Right kidney (tissue), 1 donor: ENCODE results near the gene TENM3.

ENCODE experiments used
- DNase-seq: peaks from one replicate; pipeline ENCODE4 v3.0.0-alpha.2; 2016

The TENM3 gene

DNA sequence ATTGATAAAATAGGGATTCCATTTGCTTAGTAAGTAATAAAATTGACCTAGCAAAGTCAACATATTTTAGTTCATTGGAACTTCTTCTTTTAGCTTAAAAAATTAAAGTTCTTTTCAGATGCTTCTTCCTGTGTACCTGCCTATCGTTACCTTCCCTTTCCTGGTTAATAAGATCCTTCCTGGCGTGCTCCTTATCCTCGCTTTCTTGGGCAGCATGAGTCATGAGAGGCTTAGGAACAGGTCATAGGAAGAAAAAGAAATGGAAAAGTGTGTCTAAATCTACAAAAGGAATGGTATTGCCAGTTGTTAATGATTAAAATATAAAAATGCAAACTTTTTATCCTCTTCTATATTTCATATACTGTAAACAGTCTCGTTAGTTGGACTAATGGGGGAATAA is 503.7 kb downstream of the TENM3 start:
- DNase-seq: no peak

DNA sequence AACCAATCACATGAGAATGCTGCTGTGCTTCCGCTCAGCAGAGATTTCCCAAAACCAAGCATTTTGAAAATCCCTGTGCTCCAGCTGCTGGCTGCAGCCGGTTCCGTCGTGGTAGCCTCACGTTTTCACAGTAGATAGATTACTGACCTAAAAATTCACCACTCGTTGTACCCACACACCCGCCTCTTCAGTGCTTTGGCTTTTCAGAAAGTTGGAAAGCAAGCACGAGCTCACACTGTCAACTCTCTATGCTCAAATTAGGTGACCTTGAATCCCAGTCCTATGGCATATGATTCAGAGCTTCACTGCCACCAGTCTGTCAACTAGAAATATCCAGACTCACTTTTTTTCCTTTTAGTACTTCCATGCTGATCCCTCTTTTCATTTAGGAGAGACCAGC is 505.1 kb downstream of the TENM3 start:
- DNase-seq: no peak

GRCh38 chr4:182748949-182749348 is 505.7 kb downstream of the TENM3 start:
- DNase-seq: no peak

- DNase-seq: no peak
Measured at GRCh38 chr4:182749667-182750167, 506.5 kb downstream of the TENM3 start.

DNA sequence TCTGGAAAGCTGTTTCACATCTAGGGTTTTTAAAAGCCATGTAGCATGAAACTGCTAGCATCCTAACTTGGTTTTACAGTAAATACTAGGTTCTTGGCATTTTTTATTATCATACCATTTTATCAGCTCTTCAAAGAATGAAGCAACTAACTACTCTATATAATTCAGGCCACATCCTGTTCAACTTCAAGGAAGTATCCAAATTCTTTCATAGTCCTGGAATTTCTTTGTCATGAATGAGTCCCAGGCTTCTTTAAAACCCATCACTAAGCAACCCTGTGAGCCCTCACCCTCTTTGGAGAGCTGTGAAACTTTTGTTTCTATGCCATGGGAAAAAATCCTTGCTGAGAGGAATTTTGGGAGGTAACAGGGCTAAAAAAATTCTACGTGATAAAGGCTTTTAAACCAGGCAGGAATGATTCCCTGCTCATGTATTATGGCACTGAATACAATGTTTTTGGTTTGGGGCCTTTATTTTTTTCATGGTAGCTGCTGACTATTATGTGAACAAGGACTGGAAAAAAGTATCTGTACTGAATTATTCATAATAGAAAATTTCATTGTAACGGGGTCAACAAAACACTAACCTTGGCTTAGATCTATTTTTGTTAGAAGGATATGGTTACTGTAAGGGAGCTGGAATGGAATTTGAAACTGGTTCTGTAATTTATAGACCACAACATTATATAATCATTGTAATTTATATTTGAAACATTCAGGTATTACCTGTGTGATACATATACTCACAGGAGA is 509.1 kb downstream of the TENM3 start:
- no peak for DNase-seq

GRCh38 chr4:182754895-182755294 is 511.7 kb downstream of the TENM3 start:
- no peak for DNase-seq

DNA sequence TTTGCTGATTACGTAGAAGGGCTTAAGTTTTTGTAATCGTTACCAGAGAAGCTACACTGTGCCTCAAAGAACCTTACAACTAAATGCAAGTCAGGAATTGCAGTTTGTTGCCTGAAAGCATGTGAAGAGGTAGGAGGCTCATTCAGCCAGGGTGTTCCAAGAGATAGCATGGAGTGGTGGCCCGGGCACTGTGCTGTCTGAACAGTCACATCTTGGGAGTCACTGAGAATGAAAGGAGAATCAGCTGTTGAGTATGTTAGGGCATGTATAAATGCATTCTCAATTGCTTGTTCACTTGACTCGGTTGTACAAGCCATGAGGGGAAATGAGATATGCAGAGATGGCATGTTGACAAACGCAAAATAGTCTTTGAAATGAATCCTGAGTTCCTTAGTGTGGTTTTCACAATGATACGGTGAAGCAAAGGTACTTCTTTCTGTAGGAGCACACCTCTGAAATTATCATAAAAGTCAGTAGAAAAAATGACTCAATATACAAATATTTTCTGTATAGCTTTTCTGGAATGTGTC is 513.0 kb downstream of the TENM3 start:
- DNase-seq: no peak

- no peak for DNase-seq
Measured at GRCh38 chr4:182758273-182758672, 515.1 kb downstream of the TENM3 start.

DNA sequence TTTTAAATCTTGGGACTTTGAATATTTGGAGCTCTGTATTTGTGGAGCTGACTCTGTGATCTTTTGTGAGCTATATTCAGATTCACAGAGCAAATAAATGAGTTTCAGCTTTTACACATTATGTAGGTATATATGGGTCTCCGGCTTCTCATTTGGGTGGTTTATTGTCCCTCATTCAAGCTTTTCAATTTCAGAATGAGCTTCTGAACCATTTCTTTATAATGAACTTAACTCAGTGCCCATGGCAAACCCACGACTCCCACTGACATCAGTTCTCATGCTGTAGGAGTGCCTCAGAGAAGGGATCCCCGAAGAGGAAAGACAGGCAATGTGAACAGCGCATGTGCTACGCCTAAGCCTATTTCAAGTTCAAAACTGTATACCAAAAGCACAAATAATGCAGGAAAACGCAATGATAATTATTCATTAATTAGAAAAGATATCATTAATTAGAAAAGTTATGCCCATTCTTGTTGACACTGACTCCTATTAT is 517.4 kb downstream of the TENM3 start:
- DNase-seq: no peak

DNA sequence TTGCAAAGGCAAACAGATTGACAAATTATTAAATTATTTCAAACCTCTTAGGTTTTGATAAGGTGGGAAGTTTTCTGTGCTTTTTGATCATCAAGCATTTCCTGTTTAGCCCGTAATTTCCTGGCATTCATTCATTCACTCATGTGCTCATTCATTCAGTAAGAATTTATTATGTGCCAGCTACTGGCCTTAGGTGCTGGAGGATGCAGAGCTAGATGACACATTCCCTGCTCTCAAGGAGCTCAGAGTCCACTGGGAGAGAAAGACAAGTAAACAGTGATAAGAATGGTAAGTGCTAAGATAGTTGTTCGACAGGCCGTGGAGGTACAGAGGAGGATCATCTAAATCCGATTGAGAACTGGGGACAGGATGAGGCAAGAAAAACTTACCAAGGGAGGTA is 520.9 kb downstream of the TENM3 start:
- no peak for DNase-seq

DNA sequence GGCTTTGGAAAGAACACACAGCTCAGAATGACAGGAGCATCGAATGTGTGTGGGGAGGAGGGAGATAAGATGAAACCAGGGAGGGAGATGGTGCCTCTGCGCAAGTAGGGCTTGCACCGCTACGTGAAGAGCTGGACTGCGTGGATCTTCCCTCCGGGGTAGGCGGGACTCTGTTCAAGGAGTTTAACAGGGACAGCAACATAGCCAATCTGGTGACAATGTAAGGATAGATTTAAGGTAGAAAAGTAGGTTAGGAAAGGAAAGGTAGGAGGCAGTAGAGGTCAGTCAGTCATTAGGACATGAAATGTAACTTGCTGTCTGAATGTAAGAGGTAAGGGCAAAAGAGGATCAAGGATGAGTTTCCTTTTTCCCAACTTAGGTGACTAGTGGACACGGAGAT is 521.4 kb downstream of the TENM3 start:
- no peak for DNase-seq

- no peak for DNase-seq
Measured at GRCh38 chr4:182765987-182766856, 523.0 kb downstream of the TENM3 start.

- no peak for DNase-seq
Measured at GRCh38 chr4:182766857-182767250, 523.7 kb downstream of the TENM3 start.

- no peak for DNase-seq
Measured at GRCh38 chr4:182768838-182769237, 525.6 kb downstream of the TENM3 start.

GRCh38 chr4:182770259-182770995 is 527.2 kb downstream of the TENM3 start:
- DNase-seq: no peak

DNA sequence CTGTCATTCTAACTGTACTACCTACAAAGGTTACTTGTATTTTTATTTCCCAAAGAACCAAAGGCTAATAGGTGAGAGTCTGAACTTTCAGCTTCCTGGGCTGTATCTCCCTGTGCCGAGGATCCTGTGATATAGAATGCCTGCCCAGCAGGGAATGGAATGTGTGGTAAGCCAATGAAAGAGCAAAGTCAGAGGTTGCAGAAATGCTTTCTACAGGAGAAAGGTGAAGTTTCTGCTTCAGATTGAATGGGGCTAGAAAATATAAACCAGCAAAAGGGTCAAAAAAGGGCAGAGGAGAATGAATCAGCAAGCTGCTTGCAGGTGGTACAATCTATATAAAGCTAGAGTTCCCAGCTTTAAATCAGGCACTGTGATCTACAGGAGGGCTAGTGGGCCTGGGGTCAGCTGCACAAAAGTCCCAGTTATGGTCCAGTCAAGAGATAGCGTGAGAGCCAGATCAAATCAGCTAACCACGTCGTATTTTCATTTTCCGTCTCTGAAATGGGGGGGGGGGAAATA is 527.9 kb downstream of the TENM3 start:
- no peak for DNase-seq

DNA sequence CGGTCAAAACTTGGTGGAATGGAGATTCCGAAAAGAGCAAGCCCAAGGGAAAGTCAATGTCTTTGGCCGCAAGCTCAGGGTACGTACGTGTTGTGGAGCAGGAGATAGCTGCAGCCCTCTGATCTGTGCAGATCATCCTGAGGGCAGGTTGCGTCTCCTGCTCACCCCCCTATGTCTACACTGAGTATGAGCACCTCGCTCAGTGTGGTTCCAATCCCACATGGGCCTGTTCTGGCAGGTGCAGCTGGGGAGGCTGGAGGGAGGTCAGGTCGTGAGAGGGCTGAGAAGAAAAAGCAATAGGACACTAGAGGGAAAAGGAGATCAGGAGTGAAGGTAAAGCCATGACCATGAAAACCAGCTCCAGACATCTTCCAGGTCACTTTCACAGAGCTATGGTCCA is 531.9 kb downstream of the TENM3 start:
- no peak for DNase-seq

DNA sequence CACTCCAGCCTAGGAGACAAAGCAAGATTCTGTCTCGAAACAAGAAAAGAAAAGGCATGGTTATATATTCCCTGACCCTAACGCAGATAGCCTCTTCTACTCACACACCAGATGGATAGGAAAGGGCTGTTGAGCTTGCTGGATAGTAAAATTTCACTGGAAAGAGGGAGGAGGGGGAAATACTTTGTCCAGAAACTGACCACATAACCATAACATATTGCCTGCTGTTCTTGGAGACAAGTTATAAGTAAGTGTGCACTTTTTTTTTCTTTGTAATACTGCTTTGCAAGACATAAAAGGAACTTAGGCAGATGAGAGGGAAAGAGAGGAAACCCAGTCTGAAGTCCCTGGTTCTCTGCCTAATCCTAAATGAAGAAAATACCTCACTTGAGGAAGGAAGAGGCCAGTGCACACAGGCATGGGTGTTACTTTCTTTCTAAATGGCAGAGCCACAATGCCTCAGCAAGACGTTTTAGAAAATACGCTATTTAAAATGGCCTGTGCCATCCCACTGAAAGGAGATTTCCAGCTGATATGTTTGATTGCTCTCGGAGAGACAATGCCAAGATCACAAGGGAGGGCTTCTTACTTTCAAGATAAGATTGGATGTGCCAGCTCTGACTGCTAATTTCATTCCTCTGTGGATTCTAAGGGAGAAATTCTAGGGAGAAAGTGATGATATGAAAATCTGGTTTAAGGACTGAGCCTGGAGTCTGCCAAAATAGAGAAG is 533.3 kb downstream of the TENM3 start:
- no peak for DNase-seq

DNA sequence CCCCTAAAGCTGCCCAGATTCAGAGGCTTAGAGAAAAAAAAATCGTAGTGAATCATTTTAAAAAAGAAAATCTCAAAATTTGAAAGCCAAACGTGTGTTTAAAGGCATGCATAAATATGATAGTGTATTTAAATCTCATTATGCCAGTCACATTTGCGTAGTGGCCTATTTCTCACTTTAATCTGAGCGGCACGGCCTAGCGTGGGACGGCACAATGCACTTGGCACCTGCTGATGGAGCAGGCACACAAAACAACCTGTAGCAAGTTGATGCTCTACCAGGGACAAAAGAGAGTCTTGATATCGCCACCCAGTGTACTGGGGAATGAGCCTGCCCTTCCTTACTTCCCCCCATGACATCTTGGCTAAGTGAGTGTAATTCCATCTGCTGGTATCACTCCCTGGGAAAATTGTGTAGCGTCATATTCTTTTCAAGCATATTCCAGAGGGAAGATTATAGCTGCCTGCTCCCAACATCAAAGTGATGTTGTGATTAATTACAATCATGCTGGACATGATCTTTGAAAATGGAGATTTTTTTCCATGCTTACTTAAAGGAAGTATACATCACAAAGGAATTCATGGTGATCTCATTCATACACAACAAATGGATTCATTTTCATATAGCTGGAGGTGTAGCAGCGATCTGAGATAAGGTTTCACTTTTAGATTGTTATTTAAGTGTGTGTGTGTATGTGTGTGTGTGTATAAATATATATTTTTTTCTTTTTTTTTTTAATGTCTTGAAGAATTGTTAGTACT is 535.2 kb downstream of the TENM3 start:
- DNase-seq: no peak

- DNase-seq: no peak
Measured at GRCh38 chr4:182786991-182787390, 543.8 kb downstream of the TENM3 start.

- no peak for DNase-seq
Measured at GRCh38 chr4:182788201-182788600, 545.0 kb downstream of the TENM3 start.
